Hematopoietic multipotent progenitor cell treated with erythropoietin and hydrocortisone succinate and interleukin-3 and kit ligand, for 6 days (in vitro differentiated cells): Measurements from ENCODE around the gene CNIH1.
A peak's percentile ranks its signal among the peaks of the same experiment; 100 is the strongest.

Source experiments
- DNase-seq: peaks from one replicate; pipeline ENCODE4 v3.0.0-alpha.2; 2015

CNIH1 gene

DNA sequence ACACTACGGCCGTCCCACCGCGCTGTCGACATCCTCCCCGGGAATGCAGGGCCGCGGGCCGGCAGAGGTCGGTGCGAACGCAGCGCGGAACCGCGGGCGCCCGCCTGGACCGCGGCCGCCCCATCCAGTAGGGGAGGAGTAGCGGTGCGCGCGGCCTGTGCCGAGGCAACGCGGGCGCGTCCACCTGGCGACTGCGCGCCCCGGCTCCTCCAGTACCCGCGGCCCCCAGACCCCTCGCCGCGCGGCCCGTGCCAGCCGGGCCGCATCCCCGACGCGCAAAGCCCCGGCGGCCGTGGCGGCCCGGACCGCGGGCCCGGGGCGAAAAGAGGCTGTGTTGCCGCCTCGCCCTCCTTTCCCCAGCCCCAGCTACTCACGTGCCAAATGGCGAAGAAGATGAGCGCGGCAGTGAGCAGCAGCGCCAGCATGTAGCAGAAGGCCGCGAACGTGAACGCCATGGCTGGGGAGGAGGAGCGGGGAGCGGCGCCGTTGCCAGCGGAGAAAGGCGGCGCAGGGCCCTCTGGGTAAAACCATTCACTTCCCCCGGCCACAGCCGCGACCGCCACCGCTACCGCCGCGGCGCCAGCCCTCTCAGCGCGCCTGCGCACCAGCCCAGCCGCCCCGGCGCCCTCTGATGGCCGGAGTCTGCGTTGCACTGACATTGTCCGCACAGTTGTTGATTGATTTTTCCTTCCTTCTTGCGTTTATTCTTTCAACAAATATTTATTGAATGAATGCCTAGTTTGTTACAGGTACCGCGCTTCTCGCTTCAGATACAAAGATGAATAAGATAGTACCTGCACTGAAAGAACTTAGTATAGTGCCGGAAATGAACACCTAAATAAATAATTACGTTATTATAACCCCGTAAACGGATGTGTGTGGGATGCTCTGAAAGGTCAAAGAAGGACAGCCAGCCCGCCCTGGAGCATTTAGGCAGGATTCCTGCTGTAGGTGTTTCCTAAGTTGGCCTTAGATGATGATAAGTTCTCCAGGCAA is at the start of gene CNIH1:
Gene CNIH1, minus strand, starts transcription at position 502 of the 996 bp plus-strand sequence. Its CDS starts 47 bp downstream, at position 455.
- DNase-seq: peak; percentile 95

GRCh38 chr14:54490445-54491175 is 49.4 kb upstream of the CNIH1 start:
- DNase-seq: no peak

- DNase-seq: no peak
Measured at GRCh38 chr14:54489731-54490444, 48.7 kb upstream of the CNIH1 start.

- DNase-seq: no peak
Measured at GRCh38 chr14:54489318-54489683, 48.1 kb upstream of the CNIH1 start.

GRCh38 chr14:54488646-54489317 is 47.6 kb upstream of the CNIH1 start, which contains the start of gene GMFB:
GMFB (minus strand) TSS chr14:54488980; CDS start chr14:54488927, 53 bp downstream.
- DNase-seq: peak; percentile 94

DNA sequence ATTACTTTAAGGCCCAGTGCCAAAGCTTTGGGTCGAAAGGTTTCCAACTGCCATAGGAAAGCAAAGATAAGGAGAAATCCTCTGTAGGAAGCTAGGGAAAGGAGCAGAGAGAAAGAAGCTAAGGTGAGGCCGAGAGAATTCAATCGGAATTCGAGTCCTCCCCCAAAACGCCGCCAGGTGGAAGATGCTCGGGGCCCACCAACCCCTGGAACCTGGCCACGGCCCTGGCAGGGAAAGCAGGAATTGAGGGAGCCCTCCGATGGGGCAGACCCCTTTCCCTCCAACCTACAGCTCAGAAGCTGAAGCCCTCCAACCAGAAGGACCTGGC is 47.1 kb upstream of the CNIH1 start:
- DNase-seq: no peak

DNA sequence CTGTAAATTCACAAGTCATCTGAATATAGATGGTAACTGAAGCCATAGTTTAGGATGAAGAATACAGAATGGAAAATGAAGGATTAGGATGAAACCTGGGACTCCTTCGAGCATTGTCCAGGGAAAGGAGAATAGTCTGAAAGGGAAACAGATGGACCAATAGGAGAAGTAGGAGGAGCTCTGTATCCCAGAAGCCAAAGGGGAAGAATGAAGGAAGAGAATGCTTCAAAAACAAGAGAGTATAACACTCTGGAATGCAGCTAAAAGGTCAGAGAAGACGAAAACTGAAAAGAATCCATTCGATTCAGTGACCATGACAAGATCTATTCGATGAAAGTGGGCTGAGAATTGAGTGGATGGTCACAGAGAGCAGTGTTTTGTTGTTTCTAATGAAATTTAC is 46.6 kb upstream of the CNIH1 start:
- no peak for DNase-seq

GRCh38 chr14:54486685-54487084 is 45.5 kb upstream of the CNIH1 start:
- peak; percentile 87 for DNase-seq

- DNase-seq: no peak
Measured at GRCh38 chr14:54483846-54484245, 42.7 kb upstream of the CNIH1 start.

- DNase-seq: no peak
Measured at GRCh38 chr14:54483073-54483745, 42.0 kb upstream of the CNIH1 start.

DNA sequence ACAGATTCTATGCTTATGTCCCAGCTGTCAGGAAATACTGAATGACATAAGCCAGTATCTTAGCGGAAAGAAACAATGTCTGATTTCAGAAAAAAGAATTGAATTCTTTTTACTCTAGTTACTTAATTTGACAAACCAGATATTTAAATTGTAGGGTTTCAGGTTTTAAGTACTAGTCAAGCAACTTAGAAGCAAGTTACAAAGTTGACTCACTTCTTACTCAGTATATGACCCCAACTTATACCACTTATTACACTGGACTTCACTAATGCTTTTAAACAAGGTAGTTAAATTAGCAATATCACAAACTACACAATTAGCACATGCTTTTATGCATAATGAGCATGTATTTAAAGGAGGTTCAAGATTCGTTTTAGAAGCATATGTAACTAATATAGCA is 40.5 kb upstream of the CNIH1 start:
- no peak for DNase-seq

DNA sequence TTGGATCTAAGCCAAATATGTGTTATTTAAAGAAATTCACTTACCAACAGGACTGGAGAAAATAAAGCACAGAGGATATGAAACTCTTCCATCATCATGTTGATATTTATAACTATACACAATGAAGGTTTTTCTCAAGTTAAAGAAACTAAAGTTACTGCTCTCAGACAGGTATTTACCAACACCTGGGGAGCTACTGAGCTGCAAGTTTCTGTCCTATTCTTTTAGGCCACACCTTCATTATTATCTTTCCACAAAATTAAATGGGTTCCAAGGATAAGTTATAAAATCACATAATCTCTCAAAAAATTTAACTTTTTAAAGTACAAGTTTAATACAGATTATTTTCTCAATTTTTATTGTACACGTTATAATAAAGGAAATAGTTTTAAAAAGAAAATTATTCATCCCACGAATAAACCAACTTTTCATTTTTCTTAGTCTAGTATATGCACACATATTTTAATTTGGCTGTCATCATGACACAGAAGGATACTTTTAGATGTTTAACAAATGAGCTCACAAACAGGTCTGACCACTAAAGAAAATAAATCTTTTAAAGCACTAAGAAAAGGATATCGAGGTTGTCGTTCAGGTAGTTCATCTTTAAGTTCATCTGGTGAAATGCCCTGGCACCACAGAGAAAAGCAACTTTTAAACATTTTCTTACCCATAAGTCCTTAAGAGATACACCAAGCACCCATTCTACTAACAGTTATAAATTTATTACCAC is 39.8 kb upstream of the CNIH1 start:
- DNase-seq: no peak

DNA sequence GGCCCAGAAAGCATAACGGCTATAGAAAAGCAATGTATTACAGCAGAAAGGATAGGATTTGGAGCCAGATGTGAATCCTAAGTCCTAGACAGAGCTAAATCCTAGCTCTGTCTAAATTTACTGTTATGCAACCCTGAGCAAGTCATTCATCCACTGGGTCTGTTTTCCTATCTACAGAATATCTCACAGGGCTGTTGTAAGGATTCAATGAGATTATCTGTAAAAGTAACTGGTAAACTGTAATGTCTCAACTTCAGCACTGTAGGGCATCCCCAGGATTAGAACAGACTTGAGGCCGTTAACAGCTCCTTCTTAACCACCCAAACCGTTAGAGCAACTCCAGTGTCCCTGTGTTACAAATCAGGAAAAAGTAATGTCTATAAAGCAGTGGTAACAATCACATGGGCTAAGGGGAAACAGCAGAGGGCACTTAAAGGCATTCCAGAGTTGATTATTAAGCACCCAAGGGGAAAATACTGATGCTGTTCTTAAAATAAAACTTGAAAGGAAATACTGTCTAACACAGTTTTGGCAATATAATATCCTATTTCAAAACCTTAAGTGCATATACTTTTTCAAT is 37.6 kb upstream of the CNIH1 start:
- no peak for DNase-seq

DNA sequence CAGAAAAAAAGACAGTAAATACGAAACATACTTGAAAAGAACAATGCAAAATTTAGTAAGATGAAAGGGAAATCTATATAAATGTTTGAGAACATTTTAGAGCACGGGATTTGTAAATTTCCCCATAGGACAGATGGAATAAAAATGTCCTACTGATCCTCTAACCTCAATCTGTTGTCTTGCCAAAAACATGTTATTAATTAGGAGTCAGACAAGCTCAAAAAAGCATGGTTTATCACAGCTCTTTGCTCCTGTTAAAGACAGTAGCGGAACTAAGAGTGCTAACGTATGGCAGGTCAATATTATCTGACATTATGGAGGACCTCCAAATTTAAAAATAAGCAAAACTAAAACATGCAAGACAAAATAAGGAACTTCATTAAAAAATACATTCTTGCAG is 34.7 kb upstream of the CNIH1 start:
- DNase-seq: no peak

- DNase-seq: no peak
Measured at GRCh38 chr14:54475187-54475899, 34.2 kb upstream of the CNIH1 start.

GRCh38 chr14:54474232-54474793 is 33.1 kb upstream of the CNIH1 start:
- DNase-seq: no peak

DNA sequence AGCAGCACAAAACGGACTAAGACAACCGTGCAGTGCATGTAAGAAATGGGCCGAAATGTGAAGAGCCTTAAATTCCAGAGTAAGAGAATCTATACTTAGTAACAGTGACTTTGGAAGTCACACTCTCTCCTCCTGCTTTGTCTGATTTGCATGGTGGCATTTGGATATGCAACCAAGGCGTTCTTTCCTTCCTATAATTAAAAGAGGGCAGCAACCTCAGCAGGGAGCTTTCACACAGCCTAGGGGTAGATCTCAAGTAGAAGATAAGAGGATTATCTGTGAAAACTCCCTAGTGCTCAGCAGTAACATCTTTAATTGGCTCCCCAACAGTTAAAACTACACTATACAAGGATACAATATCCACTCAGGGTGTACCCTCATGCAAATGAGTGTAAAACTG is 31.1 kb upstream of the CNIH1 start:
- DNase-seq: no peak

GRCh38 chr14:54471641-54472040 is 30.5 kb upstream of the CNIH1 start:
- DNase-seq: no peak

GRCh38 chr14:54470701-54471100 is 29.5 kb upstream of the CNIH1 start:
- DNase-seq: no peak

DNA sequence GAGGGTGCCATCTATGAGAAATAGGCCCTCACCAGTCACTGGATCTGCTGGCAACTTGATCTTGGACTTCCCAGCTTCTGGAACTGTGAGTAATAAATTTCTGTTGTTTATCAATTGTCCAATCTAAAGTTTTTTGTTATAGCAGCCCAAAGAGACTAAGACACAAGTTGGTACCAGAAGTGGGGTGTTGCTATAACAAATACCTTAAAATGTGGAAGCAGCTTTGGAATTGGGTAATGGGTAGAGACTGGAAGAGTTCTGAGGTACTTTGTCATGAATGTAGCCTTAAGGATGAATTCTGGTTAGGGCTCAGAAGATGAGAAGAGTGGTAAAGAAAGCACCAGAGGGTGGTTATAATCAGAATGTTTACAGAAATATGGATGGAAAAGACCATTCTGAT is 26.1 kb upstream of the CNIH1 start:
- DNase-seq: no peak
